Measurements from ENCODE around the gene EGFLAM.

EGFLAM gene

DNA sequence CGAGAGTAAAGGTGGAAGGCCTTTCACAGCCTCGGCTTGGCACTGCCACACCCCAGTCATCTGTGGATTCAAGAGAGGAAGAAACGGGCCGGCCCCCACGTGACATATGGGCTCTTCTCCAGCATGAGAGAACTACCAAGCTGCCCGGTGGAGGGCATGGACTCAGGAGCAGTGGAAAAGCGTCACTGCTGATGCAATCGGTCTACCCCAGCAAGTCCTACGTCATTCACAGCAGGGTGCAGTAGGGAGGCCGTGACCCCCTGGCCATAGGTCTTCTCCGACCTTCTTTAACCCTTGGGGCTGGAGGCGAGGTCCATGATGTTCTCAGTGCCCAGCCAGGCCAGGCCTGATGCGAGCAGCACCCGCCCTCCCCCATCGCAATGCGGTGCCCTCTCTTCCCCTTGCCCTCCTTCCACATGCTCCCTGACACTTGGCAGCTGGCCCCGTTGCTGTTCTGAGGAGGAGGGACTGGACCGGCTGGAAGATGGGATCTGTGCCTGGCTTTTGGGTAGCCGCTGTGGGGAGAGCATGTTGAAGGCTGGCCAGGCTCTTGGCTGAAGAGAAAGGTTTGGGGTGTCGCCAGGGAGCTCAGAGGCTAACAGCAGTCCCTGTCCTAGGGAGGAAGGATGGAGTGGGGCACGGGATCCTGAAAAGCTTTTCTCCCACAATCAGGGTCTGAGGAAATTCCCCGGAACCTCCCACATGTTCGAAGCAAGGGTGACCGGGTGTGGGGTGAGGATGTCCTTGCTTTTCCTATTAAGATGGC lies 208.2 kb downstream of the EGFLAM start:
- Histone ChIP-seq H3K9me2 (ENCODE audit: low read depth, low read length) (no peaks in the 10 kb centered on the region), H3K36me3 (ENCODE audit: insufficient read depth, low read length) (no peaks in the 10 kb centered on the region), H4K20me1 (ENCODE audit: insufficient read depth, low read length) (no peaks in the 10 kb centered on the region), H3F3A (ENCODE audit: insufficient read depth, low read length) (no peaks in the 10 kb centered on the region), H3K27ac (ENCODE audit: low read depth, low read length, poor library complexity, severe bottlenecking) (no peak overlapping the region), H3K4me2 (ENCODE audit: low read length) (no peak overlapping the region), H3K79me2 (ENCODE audit: insufficient read depth, low read length) (no peaks in the 10 kb centered on the region), H2AFZ (ENCODE audit: low read length) (no peak overlapping the region), H3K4me1 (ENCODE audit: insufficient read depth, low read length, severe bottlenecking) (no peaks in the 10 kb centered on the region), H3K9me3 (ENCODE audit: low read length) (no peaks in the 10 kb centered on the region), H3K4me3 (ENCODE audit: low read depth, low read length, poor library complexity, severe bottlenecking) (no peak overlapping the region), H3K27me3 (ENCODE audit: insufficient read depth, low read length) (no peaks in the 10 kb centered on the region; the same call in 1 of the 2 replicates), H3K9ac (ENCODE audit: low read length) (no peak overlapping the region)
- TF ChIP-seq EZH2 (IDR thresholded peaks at IDR 0.05; ENCODE audit: borderline replicate concordance, low read length) = no peak
- TF ChIP-seq CTCF (IDR thresholded peaks at IDR 0.05; ENCODE audit: low read length) = no peak

DNA sequence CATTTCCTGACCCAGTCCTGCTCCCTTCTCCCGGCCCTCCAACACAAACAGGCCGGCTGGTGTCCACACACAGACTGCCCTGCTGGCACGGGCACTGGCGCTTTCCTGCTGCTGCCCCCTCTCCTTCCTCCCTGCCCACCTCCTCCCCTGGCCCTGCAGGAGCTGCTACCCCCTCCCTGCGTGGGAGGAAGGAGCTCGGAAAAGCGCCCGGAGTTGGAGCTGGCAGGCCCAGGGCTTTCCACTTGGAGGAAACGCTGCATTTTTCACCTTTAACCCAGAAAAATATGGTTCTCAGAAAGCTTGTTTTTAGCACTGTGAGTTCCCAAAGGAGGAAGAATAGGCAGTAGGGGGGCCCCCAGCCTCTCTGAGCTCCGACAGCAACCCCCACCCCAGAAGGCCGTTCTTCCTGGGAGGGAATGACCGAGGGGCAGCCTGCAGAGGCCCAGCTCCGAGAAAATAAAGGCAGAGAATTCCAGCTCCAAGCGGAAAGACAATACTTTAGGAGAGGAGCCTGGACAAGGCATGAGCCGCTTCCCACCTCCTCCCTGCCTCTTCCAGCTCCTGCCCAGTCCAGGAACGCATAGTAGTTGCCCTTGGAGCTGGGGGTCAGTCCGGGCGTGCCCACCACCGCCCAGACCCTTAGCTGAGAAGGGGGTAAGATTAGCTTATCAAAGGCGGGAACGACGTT lies 209.1 kb downstream of the EGFLAM start:
- H3K9me2 ChIP-seq (ENCODE audit: low read depth, low read length) = no peaks in the 10 kb centered on the region
- no peak overlapping the region for H3K27ac ChIP-seq (ENCODE audit: low read depth, low read length, poor library complexity, severe bottlenecking)
- H3K79me2 ChIP-seq (ENCODE audit: insufficient read depth, low read length) = no peaks in the 10 kb centered on the region
- H3K9me3 ChIP-seq (ENCODE audit: low read length) = no peaks in the 10 kb centered on the region
- no peak overlapping the region for H3K9ac ChIP-seq (ENCODE audit: low read length)
- no peaks in the 10 kb centered on the region for H3K36me3 ChIP-seq (ENCODE audit: insufficient read depth, low read length)
- no peaks in the 10 kb centered on the region for H3F3A ChIP-seq (ENCODE audit: insufficient read depth, low read length)
- no peaks in the 10 kb centered on the region for H3K4me1 ChIP-seq (ENCODE audit: insufficient read depth, low read length, severe bottlenecking)
- H3K4me3 ChIP-seq (ENCODE audit: low read depth, low read length, poor library complexity, severe bottlenecking) = no peak overlapping the region
- H4K20me1 ChIP-seq (ENCODE audit: insufficient read depth, low read length) = no peaks in the 10 kb centered on the region
- no peak overlapping the region for H3K4me2 ChIP-seq (ENCODE audit: low read length)
- TF ChIP-seq EZH2 (IDR thresholded peaks at IDR 0.05; ENCODE audit: borderline replicate concordance, low read length) (no peak), CTCF (IDR thresholded peaks at IDR 0.05; ENCODE audit: low read length) (no peak)
- H2AFZ ChIP-seq (ENCODE audit: low read length) = no peak overlapping the region
- no peaks in the 10 kb centered on the region; the same call in 1 of the 2 replicates for H3K27me3 ChIP-seq (ENCODE audit: insufficient read depth, low read length)

- no peaks in the 10 kb centered on the region; the same call in 1 of the 2 replicates for H3K27me3 ChIP-seq (ENCODE audit: insufficient read depth, low read length)
- no peaks in the 10 kb centered on the region for H3K36me3 ChIP-seq (ENCODE audit: insufficient read depth, low read length)
- H3K9me2 ChIP-seq (ENCODE audit: low read depth, low read length) = no peaks in the 10 kb centered on the region
- H2AFZ ChIP-seq (ENCODE audit: low read length) = no peak overlapping the region
- no peaks in the 10 kb centered on the region for H3F3A ChIP-seq (ENCODE audit: insufficient read depth, low read length)
- H3K4me2 ChIP-seq (ENCODE audit: low read length) = no peak overlapping the region
- TF ChIP-seq EZH2 (IDR thresholded peaks at IDR 0.05; ENCODE audit: borderline replicate concordance, low read length) (no peak), CTCF (IDR thresholded peaks at IDR 0.05; ENCODE audit: low read length) (no peak)
- H4K20me1 ChIP-seq (ENCODE audit: insufficient read depth, low read length) = no peaks in the 10 kb centered on the region
- H3K9me3 ChIP-seq (ENCODE audit: low read length) = no peaks in the 10 kb centered on the region
- H3K27ac ChIP-seq (ENCODE audit: low read depth, low read length, poor library complexity, severe bottlenecking) = no peak overlapping the region
- H3K79me2 ChIP-seq (ENCODE audit: insufficient read depth, low read length) = no peaks in the 10 kb centered on the region
- no peaks in the 10 kb centered on the region for H3K4me1 ChIP-seq (ENCODE audit: insufficient read depth, low read length, severe bottlenecking)
- no peak overlapping the region for H3K9ac ChIP-seq (ENCODE audit: low read length)
- no peak overlapping the region for H3K4me3 ChIP-seq (ENCODE audit: low read depth, low read length, poor library complexity, severe bottlenecking)
Measured at GRCh38 chr5:38468202-38468673, 209.9 kb downstream of the EGFLAM start.

Data from OCI-LY1 (cell line).